Adrenal gland (tissue), 12 donors: ENCODE results near the gene SPRY1. TPM values are rescaled to one million over a fixed set of nuclear protein-coding genes. Genes with fewer than 3 reads are reported as not detected.
A peak's percentile ranks its signal among the peaks of the same experiment; 100 is the strongest.

Source experiments
- DNase-seq, 7 donors: peaks; one replicate each; pipeline ENCODE4 v3.0.0-alpha.2; 2019 to 2020
- H3K27ac ChIP-seq, 5 donors: fragments of 200-600 bp; sonication (generic) in 4 of 5; 1 replicate in 3 of 5; 2 replicates in 2 of 5; pipeline versions ENCODE4 v1.5.1 to v1.8.0; 2016 to 2020; ENCODE audit warnings: mild to moderate bottlenecking in 1 of 5
- H3K27me3 ChIP-seq: fragments of 200-600 bp; 2 replicates; pipeline ENCODE4 v1.8.0; 2021
- H3K36me3 ChIP-seq, 2 donors: fragments of 200-600 bp; replicated peaks in 1 of 2; 1 replicate in 1 of 2; 2 replicates in 1 of 2; pipeline versions ENCODE4 v1.5.1 to v1.8.0; 2018 to 2022
- H3K4me1 ChIP-seq, 2 donors: fragments of 200-600 bp; replicated peaks in 1 of 2; 1 replicate in 1 of 2; 2 replicates in 1 of 2; pipeline versions ENCODE4 v1.5.1 to v1.8.0; 2018 to 2021
- H3K4me3 ChIP-seq, 4 donors: fragments of 200-600 bp; sonication (generic) in 3 of 4; one replicate each; pipeline ENCODE4 v1.5.1; 2016 to 2018
- H3K9me3 ChIP-seq, 3 donors: fragments of 200-600 bp; sonication (generic) in 1 of 3; replicated peaks in 1 of 3; 1 replicate in 2 of 3; 2 replicates in 1 of 3; pipeline versions ENCODE4 v1.5.1 to v1.8.0; 2016 to 2021
- POLR2A ChIP-seq, 2 donors: fragments of 450-650 bp; IDR thresholded peaks; one replicate each; pipeline ENCODE4 v1.6.1; 2017; ENCODE audit warnings: antibody characterized with exemption in 2 of 2, mild to moderate bottlenecking in 2 of 2, moderate library complexity in 1 of 2
- WGBS, 4 donors: extraction: QIAGEN DNeasy Blood & Tissue Kit in 2 of 4; methylation state at CpG; one replicate each; pipeline versions ENCODE4 v1.1.5 to v1.1.7; 2013 to 2017; 5-methylcytosine and 5-hydroxymethylcytosine counted together
- intact Hi-C, 2 donors: fragments of 100-400 bp; cut with DNase I; formaldehyde crosslinking; loops; one replicate each; pipeline versions ENCODE4 v1.14.1 to v1.15.0; 2022 to 2023
- polyA plus RNA-seq, 3 donors: library from polyadenylated mRNA; stranded (reverse); fragments of 200-250 nt in 2 of 3; fragments of 350-450 nt in 1 of 3; fragmentation: Illumina TruSeq in 1 of 3; extraction: RNeasy Lipid Tissue Mini Kit (QIAGEN cat#74804) in 1 of 3; gene quantifications; one replicate each; pipeline ENCODE4 v1.2.3, GENCODE V29; 2013 to 2014
- total RNA-seq, 9 donors: library from RNA; depleted of rRNA in 4 of 9; stranded (reverse); fragments of >200 nt in 4 of 9; fragments of 120-200 nt in 1 of 9; fragmentation: NEBNext Ultra II Directional in 1 of 9; extraction: Animal tissue kit (Norgen Biotek cat#: 25700) in 1 of 9; gene quantifications; one replicate each; pipeline versions ENCODE4 v1.1.0 to v1.2.4, GENCODE V29; 2013 to 2023
- TF ChIP-seq, protein P1 (sequence below), 6 experiments: fragments of 450-650 bp in 4 of 6; fragments of 200-600 bp in 2 of 6; sonication (generic) in 1 of 6; IDR thresholded peaks; 1 replicate in 5 of 6; 2 replicates in 1 of 6; pipeline versions ENCODE4 v1.5.1 to v1.8.0; 2016 to 2021; ENCODE audit warnings: antibody characterized with exemption in 6 of 6, mild to moderate bottlenecking in 2 of 6, moderate library complexity in 1 of 6
- donor health status: healthy with polysubstance abuse.
- donor health status: Bipolar disorder and iron deficiency.
- donor health status: DM: yes; HTN: yes; CAD: no.
- donor health status: DM: no; HTN: no; CAD: no.
- donor health status: DM: no; HTN: no; CAD: no.
- donor health status: DM: yes; HTN: yes; CAD: no.

Gene SPRY1
- total and polyA plus RNA-seq, 12 donors, result 12.6 to 95.6 (median 57.4) TPM

GRCh38 chr4:123412700-123413512 is 16.3 kb downstream of the SPRY1 start:
- Histone ChIP-seq H3K27ac (no peak overlapping the region), H3K9me3 (no peaks in the 10 kb centered on the region), H3K4me3 (no peak overlapping the region), H3K27me3 (no peaks in the 10 kb centered on the region), H3K36me3 (no peaks in the 10 kb centered on the region), H3K4me1 (peaks cover 0 to 15% of the 10 kb centered on the region in 2 donors)
- TF ChIP-seq, protein P1, sequence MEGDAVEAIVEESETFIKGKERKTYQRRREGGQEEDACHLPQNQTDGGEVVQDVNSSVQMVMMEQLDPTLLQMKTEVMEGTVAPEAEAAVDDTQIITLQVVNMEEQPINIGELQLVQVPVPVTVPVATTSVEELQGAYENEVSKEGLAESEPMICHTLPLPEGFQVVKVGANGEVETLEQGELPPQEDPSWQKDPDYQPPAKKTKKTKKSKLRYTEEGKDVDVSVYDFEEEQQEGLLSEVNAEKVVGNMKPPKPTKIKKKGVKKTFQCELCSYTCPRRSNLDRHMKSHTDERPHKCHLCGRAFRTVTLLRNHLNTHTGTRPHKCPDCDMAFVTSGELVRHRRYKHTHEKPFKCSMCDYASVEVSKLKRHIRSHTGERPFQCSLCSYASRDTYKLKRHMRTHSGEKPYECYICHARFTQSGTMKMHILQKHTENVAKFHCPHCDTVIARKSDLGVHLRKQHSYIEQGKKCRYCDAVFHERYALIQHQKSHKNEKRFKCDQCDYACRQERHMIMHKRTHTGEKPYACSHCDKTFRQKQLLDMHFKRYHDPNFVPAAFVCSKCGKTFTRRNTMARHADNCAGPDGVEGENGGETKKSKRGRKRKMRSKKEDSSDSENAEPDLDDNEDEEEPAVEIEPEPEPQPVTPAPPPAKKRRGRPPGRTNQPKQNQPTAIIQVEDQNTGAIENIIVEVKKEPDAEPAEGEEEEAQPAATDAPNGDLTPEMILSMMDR (IDR thresholded peaks at IDR 0.05), result no peak
- no peak for TF ChIP-seq POLR2A (IDR thresholded peaks at IDR 0.05)
- intact Hi-C loops, result no loop called here
- DNase-seq, result peak in 1 of 7 donors; percentile 37
- WGBS, 4 donors, result 51 to 57% (median 55%) methylated on average over 4 of the region's 4 CpGs

DNA sequence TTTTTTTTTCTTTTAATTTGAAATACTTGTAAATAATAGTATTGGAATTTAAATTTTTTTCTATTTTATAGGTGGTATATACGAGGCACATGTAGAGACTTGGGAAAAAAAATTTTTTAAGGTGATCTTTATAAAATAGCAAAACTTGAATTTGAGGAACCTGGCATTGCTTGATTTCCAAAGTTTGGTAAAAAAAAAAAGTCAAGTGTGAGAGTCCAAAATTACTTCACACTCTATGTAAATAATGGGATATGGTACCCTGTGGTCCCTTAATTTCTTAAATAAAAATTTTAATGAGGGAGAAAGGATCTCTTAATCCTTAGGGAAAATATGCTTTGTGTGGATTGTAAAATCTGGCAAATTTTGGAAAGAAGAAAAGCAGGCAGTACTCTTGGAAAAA is 19.0 kb downstream of the SPRY1 start:
- 69 to 97% (median 82%) methylated on average over 1 of the region's 1 CpG for WGBS, 4 donors
- intact Hi-C loops, result no loop called here
- TF ChIP-seq, protein P1 (IDR thresholded peaks at IDR 0.05), result no peak
- no peak for TF ChIP-seq POLR2A (IDR thresholded peaks at IDR 0.05)
- no peak for DNase-seq
- no peaks in the 10 kb centered on the region for H3K36me3 ChIP-seq
- peaks cover 0 to 23% of the 10 kb centered on the region in 2 donors for H3K4me1 ChIP-seq
- no peak overlapping the region for H3K27ac ChIP-seq
- H3K4me3 ChIP-seq, result no peak overlapping the region
- H3K27me3 ChIP-seq, result no peaks in the 10 kb centered on the region
- H3K9me3 ChIP-seq, result no peaks in the 10 kb centered on the region

GRCh38 chr4:123415977-123416376 is 19.4 kb downstream of the SPRY1 start:
- H3K36me3 ChIP-seq, result no peaks in the 10 kb centered on the region
- peak overlapping the region in 1 of 5 donors; percentile 32 for H3K27ac ChIP-seq
- H3K27me3 ChIP-seq, result no peaks in the 10 kb centered on the region
- 46 to 64% (median 53%) methylated on average over 6 of the region's 6 CpGs for WGBS, 4 donors
- no peaks in the 10 kb centered on the region for H3K9me3 ChIP-seq
- DNase-seq, result no peak
- TF ChIP-seq POLR2A (IDR thresholded peaks at IDR 0.05), result no peak
- TF ChIP-seq, protein P1 (IDR thresholded peaks at IDR 0.05), result no peak
- intact Hi-C loops, result no loop called here
- H3K4me1 ChIP-seq, result peaks cover 0 to 23% of the 10 kb centered on the region in 2 donors
- no peak overlapping the region for H3K4me3 ChIP-seq

DNA sequence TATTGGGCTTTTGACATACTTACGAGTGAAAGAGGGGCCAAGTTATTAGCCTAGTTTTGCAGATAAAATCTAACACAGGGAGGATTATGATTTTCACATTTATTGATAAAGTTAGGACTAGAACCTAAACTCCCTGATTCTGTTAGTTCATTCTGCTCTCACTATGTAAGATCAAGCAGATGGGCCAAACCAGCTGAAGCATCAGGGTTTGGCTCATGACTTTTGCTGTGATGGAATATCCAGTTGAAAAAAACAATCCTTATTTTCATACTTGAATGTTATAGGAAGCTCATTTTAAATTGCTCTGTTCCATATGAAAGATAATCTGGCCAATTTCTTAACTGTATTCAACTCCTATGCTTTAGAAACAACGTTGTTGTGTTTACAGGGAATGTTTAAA is 21.2 kb downstream of the SPRY1 start:
- H3K4me1 ChIP-seq, result peaks cover 0 to 20% of the 10 kb centered on the region in 2 donors
- peak overlapping the region in 1 of 5 donors; percentile 0 for H3K27ac ChIP-seq
- H3K9me3 ChIP-seq, result peaks cover 0 to 6% (median 0%) of the 10 kb centered on the region in 3 donors
- H3K36me3 ChIP-seq, result no peaks in the 10 kb centered on the region
- no peak for DNase-seq
- H3K27me3 ChIP-seq, result no peaks in the 10 kb centered on the region
- 71 to 85% (median 79%) methylated on average over 2 of the region's 2 CpGs for WGBS, 4 donors
- intact Hi-C loops, result no loop called here
- H3K4me3 ChIP-seq, result no peak overlapping the region
- TF ChIP-seq POLR2A (IDR thresholded peaks at IDR 0.05), result no peak
- TF ChIP-seq, protein P1 (IDR thresholded peaks at IDR 0.05), result no peak
